Nucleus accumbens (tissue), 56 donors: ENCODE data around the gene SLC9A7.
A peak's percentile ranks its signal among the peaks of the same experiment; 100 is the strongest.

ENCODE experiments used
- DNase-seq, 56 donors: peaks; one replicate each; lab custom pipeline; 2025; lab: John Stamatoyannopoulos, UW

The SLC9A7 gene

DNA sequence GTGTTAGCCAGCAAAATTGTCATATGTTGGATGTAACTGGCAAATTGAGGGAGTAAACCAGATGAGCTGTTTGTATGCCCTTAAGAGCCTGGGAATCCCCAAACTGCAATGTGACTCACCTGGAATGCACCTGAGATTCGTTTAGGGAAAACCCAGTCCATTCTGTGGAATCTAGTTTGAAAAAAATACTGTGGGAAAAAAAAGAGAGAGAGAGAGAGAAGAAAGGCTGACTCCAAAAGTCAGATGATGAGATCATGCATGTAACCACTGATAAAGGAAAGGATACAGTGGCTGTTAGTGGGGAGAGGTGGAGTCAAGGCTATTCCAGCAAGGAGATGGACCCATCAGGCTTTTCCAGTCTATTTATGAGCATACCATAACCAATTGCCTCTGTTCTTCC lies 48.5 kb downstream of the SLC9A7 start:
- no peak for DNase-seq

DNA sequence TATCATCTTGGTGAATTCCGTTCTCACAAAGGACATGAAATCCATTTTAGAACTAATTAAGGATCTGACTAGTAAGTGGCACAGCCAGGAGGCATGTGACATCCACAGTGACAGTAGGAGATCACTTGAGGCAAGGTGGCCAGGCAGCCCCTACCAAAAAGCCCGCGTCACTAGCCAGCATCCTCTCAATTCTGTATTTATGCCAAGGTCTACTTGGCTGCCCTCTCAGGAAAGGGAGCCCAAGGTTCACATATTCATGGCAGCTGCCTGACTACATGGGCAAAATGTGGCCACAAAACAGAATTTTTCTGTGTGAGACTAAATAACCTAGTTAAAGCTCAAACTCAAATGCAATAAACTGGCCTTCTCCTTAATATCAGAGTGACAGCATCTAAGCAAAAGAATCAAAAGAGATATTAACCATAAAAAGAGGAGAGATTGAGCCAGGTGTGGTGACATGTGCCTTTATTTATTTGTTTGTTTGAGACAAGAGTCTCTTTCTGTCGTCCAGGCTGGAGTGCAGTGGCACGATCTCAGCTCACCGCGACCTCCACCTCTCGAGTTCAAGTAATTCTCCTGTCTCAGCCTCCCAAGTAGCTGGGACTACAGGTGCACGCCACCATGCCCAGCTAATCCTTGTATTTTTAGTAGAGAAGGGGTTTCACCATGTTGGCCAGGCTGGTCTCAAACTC lies 51.5 kb downstream of the SLC9A7 start:
- no peak for DNase-seq

DNA sequence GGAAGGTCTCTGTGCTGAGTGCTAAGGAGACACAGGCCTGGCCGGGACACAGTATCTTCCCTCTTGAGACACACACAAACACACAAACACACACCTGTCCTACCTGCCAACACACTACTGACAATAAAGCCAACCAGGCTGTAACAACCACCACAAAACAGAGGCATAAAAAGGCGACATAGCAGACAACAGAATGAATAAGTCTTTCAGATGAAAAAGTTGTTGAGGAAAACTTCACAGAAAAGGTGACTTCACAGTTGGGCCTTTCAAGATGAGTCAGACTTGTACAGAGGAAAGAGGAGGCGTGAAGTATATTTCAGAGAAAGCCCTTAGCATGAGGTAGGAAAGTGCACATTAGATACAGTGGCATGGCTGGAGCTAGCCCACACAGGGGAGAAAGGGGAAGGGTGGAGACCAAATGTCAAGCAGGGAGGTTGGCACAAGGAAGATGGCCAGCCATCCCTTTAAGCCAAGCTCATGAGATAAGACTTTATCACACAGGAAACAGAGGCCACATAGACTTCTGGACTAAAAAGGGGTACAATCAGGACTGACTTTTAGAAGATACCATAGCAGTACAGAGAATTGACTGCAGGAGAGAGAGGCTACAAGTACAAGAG lies 54.0 kb downstream of the SLC9A7 start:
- DNase-seq: no peak

DNA sequence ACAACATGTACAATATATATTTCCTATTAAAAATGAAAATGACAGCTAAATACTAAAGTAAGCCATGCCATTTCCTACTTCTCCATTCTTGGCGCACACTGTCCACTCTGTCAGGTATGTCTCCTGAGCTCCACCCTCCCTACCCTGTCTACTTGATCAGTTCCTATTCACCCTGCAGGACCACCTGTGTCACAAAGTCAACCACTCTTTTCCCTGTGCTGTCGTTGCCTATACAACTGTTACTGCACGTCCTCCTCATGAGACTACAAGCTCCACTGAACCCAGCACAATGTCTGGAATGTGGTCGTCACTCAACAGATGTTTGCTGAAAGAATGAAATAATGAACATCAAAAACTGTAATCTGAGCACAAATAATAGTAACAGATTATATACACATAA lies 54.9 kb downstream of the SLC9A7 start:
- no peak for DNase-seq

DNA sequence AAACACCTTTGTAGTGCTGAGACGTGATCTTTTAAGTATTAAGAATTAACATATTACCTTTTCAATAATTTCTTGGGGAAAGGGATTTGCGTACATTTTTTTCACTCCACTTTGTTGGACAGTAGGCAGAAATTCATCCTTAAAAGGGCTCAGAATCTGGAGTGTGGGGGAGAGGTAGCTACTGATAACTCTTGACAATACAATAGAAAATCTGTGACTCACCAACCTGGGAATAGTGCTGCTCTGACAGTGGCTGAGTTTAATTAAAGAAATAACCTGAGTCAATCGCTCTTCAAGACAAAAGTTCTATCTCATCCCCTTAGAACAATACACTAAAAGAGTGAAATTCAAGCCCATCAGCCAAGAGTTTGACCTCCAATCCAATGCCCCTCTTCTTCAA lies 60.2 kb downstream of the SLC9A7 start:
- DNase-seq: peak in 2 of 56 donors; percentile 10 to 16

DNA sequence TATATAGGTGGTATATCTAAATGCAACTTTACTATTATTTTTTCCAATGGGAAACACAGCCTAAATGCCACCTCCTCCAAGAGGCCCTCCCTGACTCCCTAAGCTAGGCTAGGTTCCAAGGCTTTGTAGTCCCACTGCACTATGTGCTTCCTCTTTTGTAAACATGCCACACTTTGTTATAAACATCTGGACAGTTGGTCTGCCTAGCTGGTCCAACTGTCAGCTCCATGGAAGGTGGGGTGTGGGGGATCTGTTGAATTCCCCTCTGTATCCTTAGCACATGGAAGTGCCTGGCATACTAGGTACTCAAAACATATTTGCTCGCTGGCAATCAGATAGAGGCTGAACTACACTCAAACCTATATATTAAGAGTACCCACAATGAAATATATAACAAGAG lies 63.4 kb downstream of the SLC9A7 start:
- DNase-seq: no peak

DNA sequence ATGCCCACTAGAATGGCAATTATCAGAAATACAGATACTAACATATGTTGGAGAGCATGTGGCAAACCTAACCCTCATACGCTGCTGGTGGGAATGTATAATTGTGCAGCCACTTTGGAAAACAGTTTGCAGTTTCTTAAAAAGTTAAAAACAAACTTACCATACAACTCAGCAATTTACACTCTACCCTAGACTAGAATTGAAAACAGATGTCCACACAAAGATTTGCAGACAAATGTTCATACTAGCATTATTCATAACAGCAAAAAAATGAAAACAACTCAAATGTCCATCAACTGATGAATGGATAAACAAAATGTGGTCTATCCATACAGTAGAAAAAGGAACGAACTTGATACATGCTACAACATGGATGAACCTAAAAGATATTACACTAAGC lies 64.4 kb downstream of the SLC9A7 start:
- DNase-seq: no peak

DNA sequence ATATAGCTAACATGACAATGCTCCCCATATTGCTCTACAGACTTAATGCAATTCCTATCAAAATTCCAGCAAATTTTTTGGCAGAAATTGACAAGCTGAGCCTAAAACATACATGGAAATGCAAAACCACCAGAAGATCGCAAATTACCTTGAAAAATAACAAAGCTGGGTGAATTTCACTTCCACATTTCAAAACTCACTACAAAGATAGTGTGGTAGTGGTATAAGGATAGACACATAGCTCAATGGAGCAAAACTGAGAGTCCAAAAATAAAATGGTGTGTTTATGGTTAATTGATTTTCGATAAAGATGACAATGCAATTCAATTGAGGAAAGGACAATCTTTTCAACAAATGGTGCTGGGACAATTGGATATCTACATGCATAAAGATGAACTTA lies 65.8 kb downstream of the SLC9A7 start:
- no peak for DNase-seq

DNA sequence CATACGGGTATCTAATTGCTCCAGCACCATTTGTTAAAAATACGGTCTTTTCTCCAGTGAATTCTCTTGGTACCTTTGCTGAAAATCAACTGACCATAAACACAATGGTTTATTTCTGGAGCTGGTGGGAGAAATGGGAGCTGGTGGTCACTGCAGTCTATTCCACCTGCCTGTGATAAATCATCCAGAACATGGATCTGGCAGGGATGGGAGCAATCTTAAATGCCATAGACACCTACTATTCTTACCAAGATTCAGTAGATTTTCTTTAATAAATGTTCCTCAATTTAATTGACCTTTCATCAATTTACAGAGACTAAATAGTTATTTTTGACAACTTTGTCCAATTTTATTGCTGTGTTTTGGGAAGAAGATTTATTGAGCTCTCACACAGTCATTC lies 68.1 kb downstream of the SLC9A7 start:
- DNase-seq: no peak

DNA sequence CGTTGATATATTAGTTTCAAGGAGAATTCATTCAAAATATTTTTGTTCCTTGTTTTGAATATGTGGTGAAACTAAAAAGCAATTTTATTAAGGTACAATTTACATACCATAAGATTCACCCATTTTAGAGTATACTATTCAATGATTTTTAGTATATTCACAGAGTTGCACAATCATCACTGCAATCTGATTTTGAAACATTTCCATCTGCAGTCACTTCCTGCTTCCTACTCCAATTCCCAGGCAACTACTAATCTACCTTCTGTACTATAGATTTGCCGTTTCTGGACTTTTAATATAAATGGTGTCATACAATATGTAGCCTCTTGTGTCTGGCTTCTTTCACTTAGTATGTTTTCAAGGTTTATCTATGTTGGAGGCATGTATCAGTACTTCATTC lies 71.3 kb downstream of the SLC9A7 start:
- DNase-seq: no peak

DNA sequence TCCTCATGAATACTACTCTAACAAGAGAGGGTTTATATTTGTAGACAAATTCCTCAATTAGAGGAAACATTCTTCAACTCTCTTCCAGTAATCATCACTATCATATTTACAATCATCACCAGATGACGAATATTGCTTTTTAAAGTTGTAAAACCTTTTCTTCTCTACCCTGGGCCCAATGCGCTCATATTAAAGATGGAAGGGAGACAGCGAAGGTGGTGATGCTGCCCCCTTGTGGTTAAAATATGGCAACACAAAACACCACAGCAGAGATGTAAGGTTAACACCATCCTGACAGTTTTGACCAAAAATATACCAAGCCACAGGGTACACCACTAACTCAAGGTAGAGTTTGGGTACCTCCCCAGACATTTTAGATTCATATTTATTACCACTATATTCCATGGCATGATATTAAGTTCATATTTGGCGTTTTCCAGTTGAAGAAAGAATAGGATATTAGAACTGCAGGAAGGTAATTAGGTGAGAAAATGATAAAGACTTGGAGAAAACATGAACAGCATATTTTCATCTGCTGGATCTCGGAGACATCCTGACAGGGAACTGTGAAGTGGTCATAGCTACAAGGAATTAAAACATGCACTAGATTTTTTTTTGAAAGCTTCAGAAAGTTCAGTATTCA lies 72.8 kb downstream of the SLC9A7 start:
- DNase-seq: peak in 6 of 56 donors; percentile 0 to 7 (median 0)

DNA sequence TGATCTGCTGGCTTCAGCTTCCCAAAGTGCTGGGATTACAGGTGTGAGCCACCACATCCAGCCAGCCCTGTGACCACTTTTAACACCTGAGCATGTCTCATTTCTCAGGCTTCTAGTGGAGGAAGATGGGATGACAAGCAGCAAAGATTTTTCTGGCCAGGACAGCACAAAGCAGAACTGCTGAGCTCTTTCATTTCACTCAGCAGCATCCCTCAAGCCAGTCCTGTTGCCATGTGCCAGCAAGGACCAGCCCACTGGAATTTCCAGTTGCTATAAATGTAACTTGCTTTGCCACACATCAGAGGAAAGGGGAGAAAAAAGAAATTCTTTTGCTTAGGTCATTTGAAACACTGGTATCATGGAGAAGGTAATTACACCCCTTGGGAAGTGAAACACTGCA lies 75.9 kb downstream of the SLC9A7 start:
- no peak for DNase-seq

DNA sequence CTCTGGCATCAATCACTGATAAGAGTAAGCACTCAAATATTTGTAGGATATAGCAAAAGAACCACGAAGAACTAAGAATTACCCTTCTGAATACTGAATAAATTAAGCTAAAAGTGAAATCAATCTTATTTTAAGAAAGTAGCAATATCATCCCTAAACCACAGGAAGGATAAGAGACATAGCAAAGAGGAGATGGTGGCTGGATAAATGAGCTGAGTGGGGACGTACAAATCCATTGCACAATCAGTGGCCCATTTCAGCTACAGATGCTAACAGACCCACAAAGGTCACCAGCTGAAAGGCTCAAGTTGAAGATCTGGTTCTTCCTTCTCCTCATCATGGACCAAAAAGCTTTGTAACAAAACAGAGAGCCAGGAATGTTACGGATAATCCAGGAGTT lies 77.1 kb downstream of the SLC9A7 start:
- no peak for DNase-seq

DNA sequence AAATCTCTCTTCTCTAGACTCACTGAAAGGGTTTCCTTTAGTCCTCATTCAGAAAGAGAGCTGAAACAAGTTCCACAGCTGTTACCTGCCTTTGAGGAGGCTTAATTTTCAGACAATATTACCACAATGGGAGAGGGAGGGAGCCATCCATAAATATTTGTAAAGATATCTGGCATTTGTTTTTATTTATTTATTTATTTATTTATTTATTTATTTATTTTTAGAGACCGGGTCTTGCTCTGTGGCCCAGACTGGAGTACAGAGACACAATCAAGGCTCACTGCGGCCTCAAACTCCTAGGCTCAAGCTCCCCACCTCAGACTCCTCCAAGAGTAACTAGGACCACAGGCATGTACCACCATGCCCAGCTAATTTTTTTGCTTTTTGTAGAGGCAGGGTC lies 80.7 kb downstream of the SLC9A7 start:
- DNase-seq: no peak

DNA sequence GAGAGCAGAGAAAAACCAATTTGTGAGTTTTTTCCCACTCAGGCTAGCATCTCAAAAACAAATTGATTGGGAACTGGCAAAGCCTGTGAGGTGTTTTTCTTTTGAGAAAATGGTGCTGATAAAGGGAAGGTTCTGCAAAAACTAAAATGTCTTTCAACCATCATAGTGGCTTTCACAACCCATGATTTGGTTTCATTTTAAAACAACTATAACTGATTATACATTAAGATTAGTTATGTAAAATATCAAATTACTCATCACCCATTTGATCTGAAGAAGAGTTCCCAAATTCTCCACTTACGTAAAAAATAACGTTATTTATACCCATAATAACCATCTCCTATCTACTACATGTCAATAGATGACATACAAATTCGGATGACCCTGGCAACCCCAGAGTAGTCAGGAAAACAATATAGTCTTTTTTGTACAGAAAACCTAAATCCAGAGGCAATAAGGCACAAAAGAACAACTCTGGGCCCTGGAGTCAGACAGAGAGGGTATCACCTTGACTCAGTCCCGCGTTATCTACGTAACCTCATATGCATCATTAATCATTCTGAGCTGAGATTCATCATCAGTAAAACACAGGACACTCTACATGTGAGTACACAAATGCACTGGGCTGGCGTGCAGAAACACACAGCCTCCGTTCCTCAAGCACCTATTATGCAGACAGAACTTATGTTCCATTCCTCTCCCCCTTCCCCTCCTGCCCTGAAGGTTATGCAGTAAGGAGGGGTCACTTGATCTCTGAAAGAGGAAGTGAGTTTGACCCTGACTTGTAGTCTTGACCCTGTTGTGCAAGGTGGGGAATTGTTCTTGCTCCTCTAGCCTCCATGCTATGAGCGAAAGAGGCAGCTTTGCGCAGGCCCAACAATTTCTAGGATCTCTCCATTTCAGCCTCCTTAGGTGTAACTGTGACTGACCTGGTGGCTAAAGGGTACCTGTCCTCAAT lies 82.2 kb downstream of the SLC9A7 start:
- no peak for DNase-seq

DNA sequence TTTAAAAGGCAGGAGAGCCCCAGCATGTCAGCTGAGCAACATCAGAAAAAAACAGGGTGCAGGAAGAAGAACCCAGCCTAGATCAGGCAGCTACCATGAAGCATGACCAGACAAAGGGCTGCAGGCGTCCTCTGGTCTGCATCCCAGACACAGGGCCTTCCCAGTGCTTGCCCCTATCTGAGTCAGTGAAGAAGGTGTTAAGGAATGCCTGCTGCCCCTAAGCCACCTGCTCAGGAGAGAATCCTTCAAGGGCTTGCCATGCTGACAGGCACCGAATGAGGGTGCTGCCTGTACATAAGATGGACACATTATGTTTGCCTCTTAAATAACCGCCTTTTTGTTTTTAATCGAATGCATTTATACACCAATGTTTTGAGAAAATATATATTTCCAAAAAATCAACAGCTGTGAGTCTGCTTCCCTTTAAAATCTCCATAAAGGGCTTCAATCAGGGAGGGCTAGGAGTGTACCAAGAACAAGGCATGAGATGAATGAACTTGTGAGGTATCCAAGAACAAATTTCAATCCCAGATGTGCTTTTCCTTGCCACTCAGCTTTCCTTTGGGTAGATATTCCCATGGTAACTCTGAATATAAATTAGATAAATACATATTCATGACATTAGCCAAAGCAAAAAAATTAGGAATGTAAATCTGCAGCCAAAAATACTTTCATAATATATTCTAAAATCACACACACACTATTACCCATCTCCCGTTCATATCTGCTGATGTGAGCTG lies 85.1 kb downstream of the SLC9A7 start:
- DNase-seq: no peak

DNA sequence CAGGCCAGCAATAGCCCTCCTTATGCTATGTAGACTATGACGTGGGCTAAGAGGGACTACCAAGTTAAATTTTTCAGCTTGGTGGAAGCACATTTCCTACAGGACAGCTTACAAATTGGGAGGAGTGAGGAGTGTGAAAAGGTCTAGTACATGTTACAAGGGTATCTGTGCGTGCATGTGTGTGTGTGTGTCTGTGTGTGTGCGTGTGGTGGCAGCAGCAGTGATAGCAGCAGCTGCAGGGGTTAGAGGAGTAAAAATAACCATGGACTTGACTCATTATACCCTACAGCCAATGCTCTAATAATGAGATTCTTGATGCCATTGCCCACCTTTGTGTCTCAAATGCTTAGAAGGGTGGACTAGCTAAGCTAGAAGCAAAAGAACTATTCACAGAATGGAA lies 88.6 kb downstream of the SLC9A7 start:
- no peak for DNase-seq

DNA sequence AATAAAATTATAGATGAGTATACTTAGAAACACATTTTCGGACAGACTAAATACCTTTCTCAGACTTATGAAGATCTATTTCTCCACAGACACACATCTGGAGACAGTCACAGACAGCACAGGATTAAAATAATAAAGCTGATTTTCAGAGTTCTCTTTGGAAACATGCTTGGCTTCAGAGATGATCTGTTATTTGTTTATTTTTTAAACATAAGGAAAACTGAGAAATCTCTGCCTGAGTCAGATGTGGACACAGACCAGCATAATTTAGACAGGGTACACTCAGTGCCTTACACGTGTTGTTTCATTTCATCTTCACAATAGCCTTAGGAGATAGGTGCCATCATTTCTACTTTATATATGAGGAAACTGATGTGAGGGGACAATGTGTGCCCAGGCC lies 92.1 kb downstream of the SLC9A7 start:
- DNase-seq: no peak

DNA sequence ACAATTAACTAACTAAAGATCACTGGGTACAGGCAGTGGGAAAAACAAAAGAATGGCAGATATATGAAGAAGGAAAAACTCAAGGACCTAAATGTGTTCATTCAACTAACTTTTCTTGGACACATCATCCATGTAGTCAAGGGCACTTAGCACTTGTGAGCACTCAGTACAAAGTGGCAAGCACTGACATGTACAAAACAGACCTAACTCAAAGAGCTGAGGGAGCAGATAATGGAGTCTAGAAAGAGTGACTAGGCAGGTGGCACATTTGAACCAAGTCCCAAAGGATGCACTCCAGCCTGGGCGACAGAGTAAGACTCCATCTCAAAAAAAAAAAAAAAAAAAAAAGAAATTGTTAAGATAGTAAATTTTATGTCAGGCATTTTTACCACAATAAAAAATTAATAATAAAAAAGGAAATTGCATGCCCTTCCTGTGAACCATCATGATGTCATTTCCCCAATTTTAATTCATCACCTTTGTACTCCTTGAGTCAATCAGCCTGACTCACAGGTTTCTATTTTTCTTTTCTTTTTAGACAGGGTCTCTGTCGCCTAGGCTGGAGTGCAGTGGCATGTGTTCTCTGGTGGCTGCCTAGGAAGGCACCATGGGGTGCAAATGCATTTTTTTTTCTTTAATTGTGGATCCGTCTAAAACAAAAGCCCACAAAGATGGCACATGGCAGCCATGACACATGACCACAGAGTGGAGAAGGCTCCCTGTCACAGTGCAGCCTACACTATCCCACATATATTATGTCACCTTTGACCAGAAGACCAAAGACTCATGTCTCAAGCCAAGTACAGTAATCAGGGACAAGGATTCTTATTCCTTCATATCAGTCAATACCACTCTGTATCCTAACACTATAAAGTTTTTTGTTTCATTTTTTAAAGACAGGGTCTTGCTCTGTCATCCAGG lies 93.4 kb downstream of the SLC9A7 start:
- no peak for DNase-seq
